WI38 (cell line): ENCODE results near the gene PAK6.
A peak's percentile ranks its signal among the peaks of the same experiment; 100 is the strongest.

Experiments used
- H3K4me3 ChIP-seq: 2 replicates; pipeline ENCODE4 v1.5.1; 2011; ENCODE audit warnings: low read depth, mild to moderate bottlenecking, control low read depth, low read length
- TF ChIP-seq, protein P1 (sequence below): IDR thresholded peaks from 2 replicates; pipeline ENCODE4 v1.5.1; 2012; ENCODE audit warnings: low read depth, mild to moderate bottlenecking, control low read depth, low read length

PAK6 gene

GRCh38 chr15:40272485-40273056, 33.7 kb downstream of the PAK6 start:
- TF ChIP-seq, protein P1, sequence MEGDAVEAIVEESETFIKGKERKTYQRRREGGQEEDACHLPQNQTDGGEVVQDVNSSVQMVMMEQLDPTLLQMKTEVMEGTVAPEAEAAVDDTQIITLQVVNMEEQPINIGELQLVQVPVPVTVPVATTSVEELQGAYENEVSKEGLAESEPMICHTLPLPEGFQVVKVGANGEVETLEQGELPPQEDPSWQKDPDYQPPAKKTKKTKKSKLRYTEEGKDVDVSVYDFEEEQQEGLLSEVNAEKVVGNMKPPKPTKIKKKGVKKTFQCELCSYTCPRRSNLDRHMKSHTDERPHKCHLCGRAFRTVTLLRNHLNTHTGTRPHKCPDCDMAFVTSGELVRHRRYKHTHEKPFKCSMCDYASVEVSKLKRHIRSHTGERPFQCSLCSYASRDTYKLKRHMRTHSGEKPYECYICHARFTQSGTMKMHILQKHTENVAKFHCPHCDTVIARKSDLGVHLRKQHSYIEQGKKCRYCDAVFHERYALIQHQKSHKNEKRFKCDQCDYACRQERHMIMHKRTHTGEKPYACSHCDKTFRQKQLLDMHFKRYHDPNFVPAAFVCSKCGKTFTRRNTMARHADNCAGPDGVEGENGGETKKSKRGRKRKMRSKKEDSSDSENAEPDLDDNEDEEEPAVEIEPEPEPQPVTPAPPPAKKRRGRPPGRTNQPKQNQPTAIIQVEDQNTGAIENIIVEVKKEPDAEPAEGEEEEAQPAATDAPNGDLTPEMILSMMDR: no peak

DNA sequence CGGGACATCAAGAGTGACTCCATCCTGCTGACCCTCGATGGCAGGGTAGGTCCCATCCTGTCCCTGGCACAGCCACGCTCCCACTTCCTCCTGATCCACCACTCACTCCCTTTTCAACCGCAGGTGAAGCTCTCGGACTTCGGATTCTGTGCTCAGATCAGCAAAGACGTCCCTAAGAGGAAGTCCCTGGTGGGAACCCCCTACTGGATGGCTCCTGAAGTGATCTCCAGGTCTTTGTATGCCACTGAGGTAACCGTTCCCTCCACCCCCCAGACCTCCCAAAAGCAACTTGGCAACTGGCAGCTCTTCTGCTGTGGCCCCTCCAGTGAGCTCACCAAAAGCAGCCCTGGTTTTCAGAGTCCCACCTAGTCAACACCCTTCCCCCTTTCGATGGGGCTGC, 34.6 kb downstream of the PAK6 start:
- TF ChIP-seq, protein P1: no peak
- H3K4me3 ChIP-seq: no peak overlapping the region

More at GRCh38 chr15:40272485-40273056, 33.7 kb downstream of the PAK6 start:
- no peak overlapping the region for H3K4me3 ChIP-seq

DNA sequence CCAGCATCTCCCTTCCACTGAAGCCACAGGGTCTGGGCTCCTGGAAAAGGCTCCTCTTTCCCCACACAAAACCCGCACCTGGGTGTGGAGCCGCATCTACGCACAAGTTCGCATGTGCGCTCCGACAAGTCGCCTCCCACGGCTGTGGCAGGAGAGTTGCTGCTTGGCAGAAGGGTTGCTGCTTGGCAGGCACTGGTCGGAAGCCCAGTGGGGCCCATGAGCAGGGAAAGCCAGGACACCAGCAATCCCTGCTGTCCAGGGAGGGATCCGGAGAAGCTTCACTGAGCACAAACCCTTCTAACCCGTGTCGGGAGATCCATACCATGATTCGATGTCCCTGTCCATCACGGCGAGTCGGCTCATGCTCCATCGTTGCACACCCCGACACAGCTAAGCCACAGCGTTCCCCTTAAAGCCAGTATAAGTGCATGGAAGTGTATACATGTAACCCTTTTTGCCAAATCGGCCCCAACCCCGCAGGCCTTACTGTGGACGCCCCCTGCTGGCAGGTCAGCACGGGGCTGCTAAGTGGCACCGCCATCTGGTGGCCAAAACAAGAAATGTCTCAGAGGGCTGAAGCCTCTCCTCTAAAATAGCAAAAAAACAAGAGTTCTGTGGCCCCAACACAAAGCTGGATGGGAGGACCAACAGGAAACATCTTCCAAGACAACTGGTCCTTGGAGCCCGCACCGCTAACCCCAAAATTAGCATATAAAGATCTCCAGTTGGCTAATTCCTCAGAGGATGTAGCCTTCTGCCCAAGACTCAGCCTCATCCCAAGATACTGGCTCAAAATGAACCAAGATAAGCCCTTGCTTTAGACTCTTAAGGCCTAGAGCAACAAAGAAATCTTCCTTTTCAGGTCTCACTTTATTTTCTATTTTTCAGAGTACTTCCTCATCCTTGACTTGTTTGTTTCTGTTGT, 35.7 kb downstream of the PAK6 start:
- H3K4me3 ChIP-seq: no peak overlapping the region
- TF ChIP-seq, protein P1: peak; percentile 100

DNA sequence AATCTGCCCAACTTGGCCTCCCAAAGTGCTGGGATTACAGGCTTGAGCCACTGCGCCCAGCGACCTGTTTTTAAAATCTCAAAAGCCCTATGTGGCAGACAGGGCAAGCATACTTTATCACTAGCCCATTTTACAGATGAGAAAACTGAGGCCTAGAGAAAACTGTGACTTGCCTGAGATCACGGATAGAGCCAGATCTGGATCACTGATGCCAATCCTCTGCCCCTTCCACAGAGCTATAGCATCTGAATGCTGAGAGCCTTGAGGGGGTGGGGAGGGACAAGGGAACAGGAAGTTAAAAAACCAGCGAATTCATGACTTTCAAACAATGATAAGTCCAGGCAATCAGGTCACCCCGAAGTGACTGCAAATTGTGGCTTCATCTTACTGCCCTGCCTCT, 36.7 kb downstream of the PAK6 start:
- TF ChIP-seq, protein P1: no peak
- no peak overlapping the region for H3K4me3 ChIP-seq

GRCh38 chr15:40275954-40276353, 37.1 kb downstream of the PAK6 start:
- TF ChIP-seq, protein P1: no peak
- H3K4me3 ChIP-seq: no peak overlapping the region

GRCh38 chr15:40276927-40277326, 38.1 kb downstream of the PAK6 start:
- TF ChIP-seq, protein P1: no peak
- H3K4me3 ChIP-seq: no peak overlapping the region

DNA sequence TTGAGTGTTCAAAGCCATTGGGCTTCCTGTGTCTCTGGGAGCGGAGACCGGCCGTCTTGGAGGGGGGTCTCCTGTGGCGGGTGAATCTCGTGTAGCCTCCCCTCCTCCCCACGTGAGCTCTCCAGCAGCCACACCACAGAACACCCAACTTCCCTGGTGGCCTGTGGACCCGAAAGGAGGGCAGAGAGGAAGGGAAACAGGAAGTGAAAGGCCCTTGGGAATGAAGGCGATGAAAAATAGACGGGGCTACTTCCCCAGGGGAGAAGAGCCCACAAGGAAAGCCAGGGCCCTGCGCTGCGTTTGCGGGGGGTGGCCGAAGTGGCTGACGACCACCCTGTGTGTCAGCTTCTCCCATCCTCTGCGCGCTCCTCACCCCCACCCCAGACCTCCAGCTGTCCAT, 38.6 kb downstream of the PAK6 start:
- no peak overlapping the region for H3K4me3 ChIP-seq
- TF ChIP-seq, protein P1: no peak
